SK-N-SH (cell line): Measurements from ENCODE around the gene BRD7. TPM values are rescaled to one million over a fixed set of nuclear protein-coding genes. Genes with fewer than 3 reads are reported as not detected.

Experiments used
- CTCF ChIA-PET: fragments of 300-600, 350-600 bp; formaldehyde crosslinking; extraction: SDS; loops from one replicate; lab custom pipeline; 2021; lab: Yijun Ruan, JAX
- POLR2A ChIA-PET: fragments of 350-600 bp; sonication (Branson Sonifier 250); formaldehyde crosslinking; extraction: SDS; loops from one replicate; lab custom pipeline; 2020; ENCODE audit warnings: antibody characterized with exemption, inconsistent platforms; lab: Yijun Ruan, JAX
- DNase-seq: peaks from one replicate; pipeline ENCODE4 v3.0.0; 2012
- H2AFZ ChIP-seq: fragments of 200-600 bp; sonication (generic); 2 replicates; pipeline ENCODE4 v1.8.1; 2016; ENCODE audit warnings: antibody characterized with exemption, mild to moderate bottlenecking, low read depth
- H3F3A ChIP-seq: fragments of 200-600 bp; sonication (generic); replicated peaks from 2 replicates; pipeline ENCODE3; 2016; ENCODE audit warnings: antibody characterized with exemption, mild to moderate bottlenecking; ENCODE audit not compliant: insufficient read depth
- H3K27ac ChIP-seq, 2 experiments: fragments of 200-500 bp in 1 of 2; fragments of 200-600 bp in 1 of 2; sonication (Bioruptor generic) in 1 of 2; sonication (generic), shearing (Covaris generic) in 1 of 2; 2 replicates each; pipeline versions ENCODE4 v1.5.1 to v1.6.1; 2014 to 2016; ENCODE audit warnings: low read depth in 2 of 2, inconsistent platforms in 1 of 2, low read length in 1 of 2, mild to moderate bottlenecking in 1 of 2, mixed read lengths in 1 of 2
- H3K27me3 ChIP-seq: fragments of 200-600 bp; sonication (generic), shearing (Covaris generic); 2 replicates; pipeline ENCODE4 v1.6.1; 2016; ENCODE audit warnings: mixed run types; ENCODE audit not compliant: insufficient read depth
- H3K36me3 ChIP-seq, 2 experiments: fragments of 200-500 bp in 1 of 2; fragments of 200-600 bp in 1 of 2; sonication (Bioruptor generic) in 1 of 2; sonication (generic) in 1 of 2; replicated peaks in 1 of 2; 2 replicates each; pipeline versions ENCODE3 to v1.5.1; 2014 to 2016; ENCODE audit warnings: low read length in 1 of 2, mild to moderate bottlenecking in 1 of 2; ENCODE audit not compliant: insufficient read depth in 2 of 2, control insufficient read depth in 1 of 2
- H3K4me1 ChIP-seq, 2 experiments: fragments of 200-500 bp in 1 of 2; fragments of 200-600 bp in 1 of 2; sonication (Bioruptor generic) in 1 of 2; sonication (generic), shearing (Covaris generic) in 1 of 2; 2 replicates each; pipeline versions ENCODE4 v1.5.1 to v1.6.1; 2014 to 2016; ENCODE audit warnings: low read depth in 1 of 2, low read length in 1 of 2, mixed run types in 1 of 2; ENCODE audit not compliant: insufficient read depth in 2 of 2, control insufficient read depth in 1 of 2
- H3K4me2 ChIP-seq: fragments of 200-600 bp; sonication (generic), shearing (Covaris generic); 2 replicates; pipeline ENCODE4 v1.6.1; 2017; ENCODE audit warnings: mixed run types
- H3K4me3 ChIP-seq, 2 experiments: fragments of 200-500 bp in 1 of 2; fragments of 200-600 bp in 1 of 2; sonication (Bioruptor generic) in 1 of 2; sonication (generic), shearing (Covaris generic) in 1 of 2; 2 replicates each; pipeline versions ENCODE4 v1.5.1 to v1.8.1; 2014 to 2016; ENCODE audit warnings: low read depth in 2 of 2, inconsistent platforms in 1 of 2, low read length in 1 of 2, mild to moderate bottlenecking in 1 of 2, mixed read lengths in 1 of 2, moderate library complexity in 1 of 2
- H3K79me2 ChIP-seq: fragments of 200-600 bp; sonication (generic); 2 replicates; pipeline ENCODE4 v1.8.1; 2017; ENCODE audit warnings: mild to moderate bottlenecking; ENCODE audit not compliant: insufficient read depth
- H3K9ac ChIP-seq: fragments of 200-600 bp; sonication (generic); 2 replicates; pipeline ENCODE4 v1.6.1; 2017; ENCODE audit warnings: mixed run types
- H3K9me2 ChIP-seq: fragments of 200-600 bp; sonication (generic); 2 replicates; pipeline ENCODE4 v1.6.1; 2017; ENCODE audit warnings: mixed run types
- H3K9me3 ChIP-seq: fragments of 200-600 bp; sonication (generic); 2 replicates; pipeline ENCODE4 v1.6.1; 2017; ENCODE audit warnings: mixed run types, mild to moderate bottlenecking, moderate library complexity
- H4K20me1 ChIP-seq: fragments of 200-600 bp; sonication (generic); 2 replicates; pipeline ENCODE4 v1.6.1; 2017; ENCODE audit warnings: mild to moderate bottlenecking, mixed run types; ENCODE audit not compliant: insufficient read depth
- CHD2 ChIP-seq: fragments of 150-350 bp; IDR thresholded peaks from 2 replicates; pipeline ENCODE4 v1.6.1; 2018; ENCODE audit warnings: low read length; ENCODE audit not compliant: partially characterized antibody
- EZH2phosphoT487 ChIP-seq: fragments of 200-600 bp; sonication (generic); IDR thresholded peaks from 2 replicates; pipeline ENCODE4 v1.6.1; 2017; ENCODE audit warnings: low read depth, mixed run types, mild to moderate bottlenecking, antibody characterized with exemption, moderate library complexity, borderline replicate concordance
- FOSL2 ChIP-seq: IDR thresholded peaks from 2 replicates; pipeline ENCODE4 v1.4.0; 2012; ENCODE audit warnings: low read depth, mild to moderate bottlenecking, moderate library complexity, borderline replicate concordance
- FOXM1 ChIP-seq: IDR thresholded peaks from 2 replicates; pipeline ENCODE4 v1.4.0; 2012; ENCODE audit warnings: low read depth, mild to moderate bottlenecking
- GATA2 ChIP-seq: sonication (generic); formaldehyde crosslinking; IDR thresholded peaks from 2 replicates; pipeline ENCODE4 v1.5.0; 2020; ENCODE audit warnings: mild to moderate bottlenecking, missing genetic modification reagents
- POLR2AphosphoS5 ChIP-seq: IDR thresholded peaks from 2 replicates; pipeline ENCODE4 v1.6.1; 2012; ENCODE audit warnings: low read depth, low read length
- RAD21 ChIP-seq: IDR thresholded peaks from 2 replicates; pipeline ENCODE4 v1.6.1; 2012; ENCODE audit warnings: mild to moderate bottlenecking, low read length
- RXRA ChIP-seq: IDR thresholded peaks from 2 replicates; pipeline ENCODE4 v1.4.0; 2012; ENCODE audit warnings: low read depth, mild to moderate bottlenecking, borderline replicate concordance
- TAF1 ChIP-seq: IDR thresholded peaks from 2 replicates; pipeline ENCODE4 v1.6.1; 2012; ENCODE audit warnings: low read depth, mild to moderate bottlenecking, low read length, moderate library complexity, borderline replicate concordance
- USF1 ChIP-seq: IDR thresholded peaks from 2 replicates; pipeline ENCODE4 v1.4.0; 2012; ENCODE audit warnings: low read depth, borderline replicate concordance
- YY1 ChIP-seq: IDR thresholded peaks from 2 replicates; pipeline ENCODE4 v1.4.0; 2012; ENCODE audit warnings: low read depth, mild to moderate bottlenecking
- ZBTB33 ChIP-seq: IDR thresholded peaks from 2 replicates; pipeline ENCODE4 v1.4.0; 2012; ENCODE audit warnings: low read depth, borderline replicate concordance
- WGBS: methylation state at CpG from one replicate; pipeline ENCODE4 v1.1.6; 2017; ENCODE audit warnings: low lambda C conversion rate; 5-methylcytosine and 5-hydroxymethylcytosine counted together
- polyA plus RNA-seq, 3 experiments: library from polyadenylated mRNA; depleted of rRNA; stranded (reverse); fragments of >200 nt; gene quantifications; 2 replicates each; pipeline ENCODE4 v1.2.3, GENCODE V29; 2012
- TF ChIP-seq, protein P1 (sequence below): IDR thresholded peaks from 2 replicates; pipeline ENCODE4; 2012
- TF ChIP-seq, protein P2 (sequence below): IDR thresholded peaks from 2 replicates; pipeline ENCODE4 v1.6.1; 2012; ENCODE audit warnings: mild to moderate bottlenecking, low read depth, low read length, moderate library complexity
- TF ChIP-seq, protein P3 (sequence below): fragments of 150-350 bp; IDR thresholded peaks from 2 replicates; pipeline ENCODE4 v1.6.1; 2016; ENCODE audit warnings: mild to moderate bottlenecking, low read depth, low read length

Gene BRD7
- polyA plus RNA-seq, 1 of the 3 experiments (the other 2 are of a cell fraction): 32.9 TPM

DNA sequence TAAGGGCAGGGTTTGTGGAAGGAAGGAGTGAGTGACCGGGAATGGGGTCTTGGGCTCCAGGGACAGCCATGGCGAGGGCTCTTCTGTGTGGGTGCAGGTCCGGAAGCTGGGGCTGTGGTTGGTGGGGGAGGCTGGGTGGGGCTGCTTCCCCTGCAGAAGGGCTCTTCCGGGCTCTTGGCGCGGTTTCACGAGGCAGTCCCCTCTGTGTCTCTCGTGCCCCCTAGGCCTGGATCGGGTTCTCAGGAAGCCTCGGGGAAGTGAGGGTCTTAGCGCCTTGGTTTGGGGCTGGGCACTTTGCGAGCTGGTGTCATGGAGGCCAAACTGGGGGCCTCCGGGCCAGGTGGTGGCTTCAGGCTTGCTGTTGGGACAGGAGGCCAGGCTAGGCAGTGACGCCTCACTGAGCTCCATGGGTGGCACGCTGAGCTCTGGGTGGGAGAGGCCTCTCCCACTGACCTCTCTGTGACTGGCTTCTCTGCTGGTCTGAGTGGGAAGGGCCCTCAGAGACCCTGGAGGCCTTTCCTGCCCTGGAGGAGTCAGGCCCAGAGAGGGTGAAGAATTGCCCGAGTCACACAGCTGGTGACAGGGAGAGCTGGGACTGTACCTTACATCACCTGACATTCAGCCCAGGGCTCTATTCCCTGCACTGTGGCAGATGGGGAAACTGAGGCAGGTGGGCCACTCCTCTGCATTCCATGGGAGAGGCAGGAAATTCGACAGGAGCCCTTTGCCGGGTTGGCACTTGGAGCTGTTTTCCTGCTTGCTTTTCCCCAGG is 94.3 kb downstream of the BRD7 start:
- ChIA-PET CTCF (no interaction called here), POLR2A (no interaction called here)
- Histone ChIP-seq H3K4me1 (peaks cover 0 to 19% of the 10 kb centered on the region in 2 experiments; a peak in 1 of 4 replicates), H2AFZ (no peak overlapping the region), H3K9me3 (no peaks in the 10 kb centered on the region), H3K79me2 (peaks cover 10% of the 10 kb centered on the region; the same call in 1 of the 2 replicates), H3K4me2 (no peak overlapping the region), H3K36me3 (no peaks in the 10 kb centered on the region), H3F3A (peaks cover 4% of the 10 kb centered on the region), H3K9ac (no peak overlapping the region), H4K20me1 (peaks cover 3% of the 10 kb centered on the region; the same call in 1 of the 2 replicates), H3K27ac (no peak overlapping the region)
- WGBS: 93% methylated on average over 5 of the region's 18 CpGs
- TF ChIP-seq FOSL2: no peak
- TF ChIP-seq TAF1: no peak
- TF ChIP-seq USF1: no peak
- no peak for TF ChIP-seq CHD2
- TF ChIP-seq, all 33 proteins: peak for 0
- H3K27me3 ChIP-seq: no peaks in the 10 kb centered on the region
- H3K4me3 ChIP-seq: no peak overlapping the region
- H3K9me2 ChIP-seq: no peaks in the 10 kb centered on the region
- DNase-seq: no peak

- no peaks in the 10 kb centered on the region for H3K36me3 ChIP-seq
- no peak overlapping the region for H3K9ac ChIP-seq
- H3K27me3 ChIP-seq: no peaks in the 10 kb centered on the region
- no peak overlapping the region for H3K27ac ChIP-seq
- H3K9me2 ChIP-seq: no peaks in the 10 kb centered on the region
- ChIA-PET CTCF (no interaction called here), POLR2A (no interaction called here)
- no peak overlapping the region for H2AFZ ChIP-seq
- peaks cover 4% of the 10 kb centered on the region for H3F3A ChIP-seq
- H3K4me1 ChIP-seq: peaks cover 0 to 19% of the 10 kb centered on the region in 2 experiments; a peak in 1 of 4 replicates
- H3K4me3 ChIP-seq: no peak overlapping the region
- no peak for DNase-seq
- no peaks in the 10 kb centered on the region for H3K9me3 ChIP-seq
- peaks cover 6% of the 10 kb centered on the region; the same call in 1 of the 2 replicates for H3K79me2 ChIP-seq
- H4K20me1 ChIP-seq: peaks cover 3% of the 10 kb centered on the region; the same call in 1 of the 2 replicates
- 84% methylated on average over 13 of the region's 13 CpGs for WGBS
- TF ChIP-seq GATA2 (CRISPR knock-in tag) (no peak), USF1 (no peak), RXRA (no peak), POLR2AphosphoS5 (no peak), ZBTB33 (no peak), EZH2phosphoT487 (no peak), FOXM1 (no peak), RAD21 (no peak), YY1 (no peak), CHD2 (no peak)
- TF ChIP-seq, protein P1, sequence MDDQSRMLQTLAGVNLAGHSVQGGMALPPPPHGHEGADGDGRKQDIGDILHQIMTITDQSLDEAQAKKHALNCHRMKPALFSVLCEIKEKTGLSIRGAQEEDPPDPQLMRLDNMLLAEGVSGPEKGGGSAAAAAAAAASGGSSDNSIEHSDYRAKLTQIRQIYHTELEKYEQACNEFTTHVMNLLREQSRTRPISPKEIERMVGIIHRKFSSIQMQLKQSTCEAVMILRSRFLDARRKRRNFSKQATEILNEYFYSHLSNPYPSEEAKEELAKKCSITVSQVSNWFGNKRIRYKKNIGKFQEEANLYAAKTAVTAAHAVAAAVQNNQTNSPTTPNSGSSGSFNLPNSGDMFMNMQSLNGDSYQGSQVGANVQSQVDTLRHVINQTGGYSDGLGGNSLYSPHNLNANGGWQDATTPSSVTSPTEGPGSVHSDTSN: no peak
- TF ChIP-seq, protein P2, sequence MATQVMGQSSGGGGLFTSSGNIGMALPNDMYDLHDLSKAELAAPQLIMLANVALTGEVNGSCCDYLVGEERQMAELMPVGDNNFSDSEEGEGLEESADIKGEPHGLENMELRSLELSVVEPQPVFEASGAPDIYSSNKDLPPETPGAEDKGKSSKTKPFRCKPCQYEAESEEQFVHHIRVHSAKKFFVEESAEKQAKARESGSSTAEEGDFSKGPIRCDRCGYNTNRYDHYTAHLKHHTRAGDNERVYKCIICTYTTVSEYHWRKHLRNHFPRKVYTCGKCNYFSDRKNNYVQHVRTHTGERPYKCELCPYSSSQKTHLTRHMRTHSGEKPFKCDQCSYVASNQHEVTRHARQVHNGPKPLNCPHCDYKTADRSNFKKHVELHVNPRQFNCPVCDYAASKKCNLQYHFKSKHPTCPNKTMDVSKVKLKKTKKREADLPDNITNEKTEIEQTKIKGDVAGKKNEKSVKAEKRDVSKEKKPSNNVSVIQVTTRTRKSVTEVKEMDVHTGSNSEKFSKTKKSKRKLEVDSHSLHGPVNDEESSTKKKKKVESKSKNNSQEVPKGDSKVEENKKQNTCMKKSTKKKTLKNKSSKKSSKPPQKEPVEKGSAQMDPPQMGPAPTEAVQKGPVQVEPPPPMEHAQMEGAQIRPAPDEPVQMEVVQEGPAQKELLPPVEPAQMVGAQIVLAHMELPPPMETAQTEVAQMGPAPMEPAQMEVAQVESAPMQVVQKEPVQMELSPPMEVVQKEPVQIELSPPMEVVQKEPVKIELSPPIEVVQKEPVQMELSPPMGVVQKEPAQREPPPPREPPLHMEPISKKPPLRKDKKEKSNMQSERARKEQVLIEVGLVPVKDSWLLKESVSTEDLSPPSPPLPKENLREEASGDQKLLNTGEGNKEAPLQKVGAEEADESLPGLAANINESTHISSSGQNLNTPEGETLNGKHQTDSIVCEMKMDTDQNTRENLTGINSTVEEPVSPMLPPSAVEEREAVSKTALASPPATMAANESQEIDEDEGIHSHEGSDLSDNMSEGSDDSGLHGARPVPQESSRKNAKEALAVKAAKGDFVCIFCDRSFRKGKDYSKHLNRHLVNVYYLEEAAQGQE: no peak
- TF ChIP-seq, protein P3, sequence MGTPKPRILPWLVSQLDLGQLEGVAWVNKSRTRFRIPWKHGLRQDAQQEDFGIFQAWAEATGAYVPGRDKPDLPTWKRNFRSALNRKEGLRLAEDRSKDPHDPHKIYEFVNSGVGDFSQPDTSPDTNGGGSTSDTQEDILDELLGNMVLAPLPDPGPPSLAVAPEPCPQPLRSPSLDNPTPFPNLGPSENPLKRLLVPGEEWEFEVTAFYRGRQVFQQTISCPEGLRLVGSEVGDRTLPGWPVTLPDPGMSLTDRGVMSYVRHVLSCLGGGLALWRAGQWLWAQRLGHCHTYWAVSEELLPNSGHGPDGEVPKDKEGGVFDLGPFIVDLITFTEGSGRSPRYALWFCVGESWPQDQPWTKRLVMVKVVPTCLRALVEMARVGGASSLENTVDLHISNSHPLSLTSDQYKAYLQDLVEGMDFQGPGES: no peak
- H3K4me2 ChIP-seq: no peak overlapping the region
Measured at GRCh38 chr16:50273888-50274325, 94.9 kb downstream of the BRD7 start.
